RCC 7860 (cell line): ENCODE data around the gene PEPD.

Source experiments
- DNase-seq: peaks from one replicate; pipeline ENCODE4 v3.0.0-alpha.2; 2015; ENCODE audit warnings: low spot score
- FAIRE-seq: peaks from 2 replicates; lab custom pipeline; 2012; peaks lifted over from hg19 to GRCh38; lab: Jason Lieb, UNC

PEPD gene

DNA sequence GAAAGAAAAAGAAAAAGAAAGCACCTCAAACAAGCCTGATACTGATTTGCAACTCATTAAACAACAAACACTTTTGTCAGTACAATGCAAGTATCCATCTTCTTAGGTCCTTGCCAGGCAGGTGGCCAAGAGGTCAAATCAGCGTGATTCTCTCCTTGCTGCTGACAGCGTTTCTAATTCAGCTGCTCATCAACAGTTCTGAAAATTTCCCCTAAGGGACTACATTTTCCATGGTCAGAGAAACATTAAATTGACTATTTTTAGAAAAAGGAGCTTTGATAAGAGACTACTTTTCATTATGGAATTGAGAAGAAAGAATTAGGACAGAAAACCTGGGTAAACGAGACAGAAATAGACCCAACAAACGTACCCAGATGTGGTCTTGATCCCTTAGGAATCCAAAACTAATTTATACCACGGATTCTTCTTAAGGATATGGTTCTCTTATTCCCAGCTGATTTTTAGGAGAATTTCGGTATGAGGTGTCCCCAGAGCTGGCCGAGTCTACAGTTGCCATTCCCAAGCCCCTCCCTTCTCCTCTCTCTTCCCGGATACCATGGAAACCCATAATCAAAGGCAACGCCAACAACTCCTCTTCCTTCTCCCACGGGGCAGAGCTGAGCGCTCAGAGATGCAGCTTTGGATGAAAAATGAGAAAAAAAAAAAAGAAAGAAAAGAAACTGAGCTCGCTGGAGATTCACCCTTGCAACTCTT, 177.6 kb downstream of the PEPD start:
- FAIRE-seq (no peak), DNase-seq (no peak)

DNA sequence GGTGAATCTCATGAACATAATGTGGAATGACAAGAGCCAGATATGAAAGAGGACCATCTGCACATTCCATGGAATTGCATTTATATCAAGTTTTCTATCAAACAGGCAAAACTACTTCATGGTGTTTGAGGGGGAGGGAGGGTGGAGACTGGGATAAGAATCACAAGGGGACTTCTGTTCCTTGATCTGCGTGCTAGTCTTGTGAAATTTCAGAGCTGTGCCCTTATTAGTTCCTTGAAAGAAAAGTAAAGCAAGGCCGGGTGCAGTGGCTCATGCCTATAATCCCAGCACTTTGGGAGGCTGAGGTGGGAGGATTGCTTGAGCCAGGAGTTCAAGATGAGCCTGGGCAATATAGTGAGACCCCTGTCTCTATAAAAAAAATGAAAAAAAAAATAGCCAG, 178.3 kb downstream of the PEPD start:
- FAIRE-seq (no peak), DNase-seq (no peak)

DNA sequence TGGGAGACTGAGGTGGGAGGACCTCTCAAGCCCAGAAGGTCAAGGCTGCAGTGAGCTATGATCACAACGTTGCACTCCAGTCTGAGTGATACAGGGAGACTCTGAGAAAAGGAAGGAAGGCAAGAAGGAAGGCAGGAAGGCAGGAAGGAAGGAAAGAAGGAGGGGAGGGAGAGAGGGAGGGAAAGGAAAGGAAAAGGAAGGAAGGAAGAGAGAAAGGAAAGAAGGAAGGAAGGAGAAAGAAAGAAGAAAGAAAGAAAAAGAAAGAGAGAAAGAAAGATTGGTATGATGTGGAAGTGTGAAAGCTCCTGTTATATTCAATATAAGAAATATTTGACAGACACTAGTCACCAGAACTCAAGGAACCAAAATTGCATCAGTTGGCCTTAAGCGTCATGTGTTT, 180.6 kb downstream of the PEPD start:
- DNase-seq (no peak), FAIRE-seq (no peak)

DNA sequence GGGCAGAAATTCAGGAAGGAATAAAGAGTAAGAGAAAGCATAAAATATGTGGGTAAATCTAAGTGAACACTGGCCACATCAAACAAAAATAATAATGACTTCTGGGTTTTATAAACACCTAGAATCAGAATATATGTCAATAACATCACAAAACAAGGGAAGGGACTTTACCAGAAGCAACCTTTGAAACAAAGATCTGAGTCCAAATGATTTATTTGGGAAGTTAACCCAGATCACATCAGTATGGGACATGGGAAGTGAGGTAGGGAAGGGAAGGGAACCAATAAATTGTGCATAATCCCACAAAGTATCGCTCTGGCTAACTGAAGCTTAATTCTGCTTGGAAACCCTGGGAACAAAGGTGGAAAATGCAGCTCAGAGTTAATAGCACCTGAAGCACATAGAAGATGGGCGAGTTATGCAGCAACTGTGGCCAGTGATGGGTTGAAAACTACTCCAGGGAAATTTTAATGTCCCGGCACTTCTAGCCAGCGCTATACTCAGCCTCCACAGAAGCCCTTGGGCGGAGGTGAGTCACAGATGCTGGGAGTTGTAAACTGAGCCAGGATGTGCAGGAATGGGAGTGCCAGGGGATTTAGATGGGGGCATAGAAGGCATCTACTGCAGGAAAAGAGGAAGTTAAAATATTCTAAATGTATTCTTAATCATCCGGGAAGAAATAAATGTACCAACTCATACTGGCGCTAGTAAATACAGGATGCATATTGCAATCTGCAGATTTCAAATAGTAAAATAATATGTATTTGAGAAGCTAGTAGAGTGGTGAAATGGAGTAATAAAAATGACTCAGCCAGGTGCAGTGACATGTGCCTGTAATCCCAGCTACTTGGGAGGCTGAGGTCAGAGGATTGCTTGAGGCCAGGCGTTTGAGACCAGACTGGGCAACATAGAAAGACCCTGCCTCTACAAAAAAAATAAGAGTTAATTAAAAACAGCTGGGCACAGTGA, 182.3 kb downstream of the PEPD start:
- DNase-seq (no peak), FAIRE-seq (no peak)
